Cardiac fibroblast (primary cell): Measurements from ENCODE around the gene SPACA6.

Source experiments
- DNase-seq, 2 donors: peaks; one replicate each; pipeline versions ENCODE4 v3.0.0 to v3.0.0-alpha.2; 2010; ENCODE audit warnings: low read depth in 2 of 2
- H3K4me3 ChIP-seq, 2 donors: replicated peaks in 1 of 2; 1 replicate in 1 of 2; 2 replicates in 1 of 2; pipeline ENCODE4 v1.5.1; 2011; ENCODE audit warnings: low read depth in 2 of 2, low read length in 2 of 2, mild to moderate bottlenecking in 2 of 2, moderate library complexity in 1 of 2
- TF ChIP-seq, protein P1 (sequence below): IDR thresholded peaks from one replicate; pipeline ENCODE4 v1.5.1; 2011; ENCODE audit warnings: low read depth, mild to moderate bottlenecking, low read length, inconsistent platforms

The SPACA6 gene

DNA sequence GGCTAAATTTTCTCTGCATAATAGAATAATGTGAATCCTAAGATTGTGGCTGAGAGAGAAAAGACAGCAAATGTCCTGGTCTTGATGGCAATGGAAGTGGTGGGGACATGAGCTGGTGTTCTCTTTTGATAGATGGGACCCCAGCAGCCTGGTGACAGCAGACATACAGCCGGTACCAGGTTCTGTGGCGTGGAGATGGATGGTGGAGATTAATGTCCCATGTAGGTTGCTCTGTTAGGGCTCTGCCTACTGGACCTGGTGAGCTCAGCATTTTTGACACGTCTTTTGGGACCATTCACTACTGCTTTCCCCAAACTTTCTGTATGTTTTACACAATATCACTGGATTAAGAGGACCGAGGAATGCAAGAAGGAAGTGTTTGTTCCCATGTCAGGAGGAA, 38.3 kb upstream of the SPACA6 start:
- DNase-seq = no peak
- no peak overlapping the region for H3K4me3 ChIP-seq
- TF ChIP-seq, protein P1, sequence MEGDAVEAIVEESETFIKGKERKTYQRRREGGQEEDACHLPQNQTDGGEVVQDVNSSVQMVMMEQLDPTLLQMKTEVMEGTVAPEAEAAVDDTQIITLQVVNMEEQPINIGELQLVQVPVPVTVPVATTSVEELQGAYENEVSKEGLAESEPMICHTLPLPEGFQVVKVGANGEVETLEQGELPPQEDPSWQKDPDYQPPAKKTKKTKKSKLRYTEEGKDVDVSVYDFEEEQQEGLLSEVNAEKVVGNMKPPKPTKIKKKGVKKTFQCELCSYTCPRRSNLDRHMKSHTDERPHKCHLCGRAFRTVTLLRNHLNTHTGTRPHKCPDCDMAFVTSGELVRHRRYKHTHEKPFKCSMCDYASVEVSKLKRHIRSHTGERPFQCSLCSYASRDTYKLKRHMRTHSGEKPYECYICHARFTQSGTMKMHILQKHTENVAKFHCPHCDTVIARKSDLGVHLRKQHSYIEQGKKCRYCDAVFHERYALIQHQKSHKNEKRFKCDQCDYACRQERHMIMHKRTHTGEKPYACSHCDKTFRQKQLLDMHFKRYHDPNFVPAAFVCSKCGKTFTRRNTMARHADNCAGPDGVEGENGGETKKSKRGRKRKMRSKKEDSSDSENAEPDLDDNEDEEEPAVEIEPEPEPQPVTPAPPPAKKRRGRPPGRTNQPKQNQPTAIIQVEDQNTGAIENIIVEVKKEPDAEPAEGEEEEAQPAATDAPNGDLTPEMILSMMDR = no peak

DNA sequence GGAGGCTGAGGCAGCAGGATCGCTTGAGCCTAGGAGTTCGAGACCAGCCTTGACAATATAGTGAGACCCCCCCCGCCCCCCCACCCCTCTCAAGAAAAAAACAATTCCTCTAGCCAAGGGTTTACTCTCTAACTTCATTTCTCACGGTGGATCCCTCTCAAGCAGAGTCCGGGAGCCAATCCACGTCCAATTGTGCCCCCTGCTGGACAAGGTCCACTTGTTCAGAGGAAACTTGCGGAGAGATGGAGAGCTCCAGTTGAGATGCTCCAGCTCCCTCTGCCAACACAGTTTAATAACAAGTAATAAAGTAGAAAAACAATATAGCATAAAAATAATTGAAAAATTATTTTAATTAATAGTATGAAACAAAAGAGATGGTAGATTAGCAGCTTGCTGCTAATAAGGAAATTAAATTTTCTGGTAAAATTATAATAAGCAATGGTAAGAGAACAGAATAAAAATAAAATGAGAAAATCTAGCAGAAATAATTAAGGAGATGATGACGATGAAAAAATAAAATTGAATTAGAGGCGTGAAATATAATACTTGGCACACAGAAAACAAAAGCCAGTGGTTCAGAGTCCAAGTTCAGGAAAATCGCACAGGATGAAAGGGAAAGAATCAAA, 32.0 kb upstream of the SPACA6 start:
- H3K4me3 ChIP-seq = no peak overlapping the region
- TF ChIP-seq, protein P1 = peak; percentile 75
- DNase-seq = peak; percentile 84 to 88

- no peak overlapping the region for H3K4me3 ChIP-seq
- no peak for DNase-seq
- TF ChIP-seq, protein P1 = no peak
Observed at GRCh38 chr19:51663650-51664049, 29.5 kb upstream of the SPACA6 start.

DNA sequence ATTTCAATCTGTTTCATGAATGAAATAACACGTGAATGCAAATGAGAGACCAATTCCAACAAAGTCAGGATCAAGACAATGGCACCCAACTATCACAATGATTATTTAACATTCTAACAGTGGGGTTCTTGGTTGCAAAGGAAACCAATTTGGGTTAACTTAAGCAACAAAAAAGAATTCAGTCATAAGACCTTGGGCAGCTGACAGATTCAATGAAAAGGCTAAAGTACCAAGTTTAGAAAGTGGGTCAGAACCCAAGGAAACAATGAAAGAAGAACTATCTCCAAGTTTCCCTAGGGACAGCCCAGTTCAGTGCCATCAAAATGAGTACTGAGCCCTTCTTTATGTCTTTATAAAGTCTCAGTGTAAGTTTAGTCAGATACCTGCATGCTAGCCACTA, 29.0 kb upstream of the SPACA6 start:
- DNase-seq = no peak
- TF ChIP-seq, protein P1 = no peak

DNA sequence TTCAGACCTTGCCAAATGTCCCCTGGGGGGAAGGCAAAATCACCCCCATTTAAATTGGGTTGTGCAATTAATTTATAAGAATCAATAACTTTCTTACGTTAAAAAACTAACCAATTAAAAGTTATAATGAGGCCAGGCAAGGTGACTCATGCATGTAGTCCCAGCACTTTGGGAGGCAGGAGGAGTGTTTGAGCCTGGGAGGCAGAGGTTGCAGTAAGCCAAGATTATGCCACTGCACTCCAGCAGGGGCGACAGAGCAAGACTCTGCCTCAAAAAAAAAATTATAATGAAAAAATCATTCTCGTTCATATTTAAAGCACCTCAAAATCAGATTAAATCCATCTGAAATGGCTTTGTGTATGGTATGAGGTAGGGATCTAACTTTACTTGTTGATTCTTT, 28.1 kb upstream of the SPACA6 start:
- DNase-seq = peak; percentile 21 to 41
- no peak overlapping the region for H3K4me3 ChIP-seq
- TF ChIP-seq, protein P1 = peak; percentile 52

More for the DNA sequence above, 29.0 kb upstream of the SPACA6 start:
- no peak overlapping the region for H3K4me3 ChIP-seq

GRCh38 chr19:51668216-51668615, 24.9 kb upstream of the SPACA6 start:
- no peak overlapping the region for H3K4me3 ChIP-seq
- DNase-seq = no peak
- TF ChIP-seq, protein P1 = no peak
